Sciatic nerve (tissue), 2 donors: ENCODE results near the gene FN3KRP. TPM values are rescaled to one million over a fixed set of nuclear protein-coding genes. Genes with fewer than 3 reads are reported as not detected.
A peak's percentile ranks its signal among the peaks of the same experiment; 100 is the strongest.

Experiments
- ATAC-seq: fragments of 200-7000 bp; cut with Tn5 transposase; one replicate; pipeline ENCODE4 v1.9.1; 2020; ENCODE audit warnings: mild to moderate bottlenecking, moderate library complexity
- DNase-seq: peaks from one replicate; pipeline ENCODE4 v3.0.0-alpha.2; 2020; ENCODE audit warnings: low spot score
- intact Hi-C: fragments of 100-400 bp; cut with DNase I; formaldehyde crosslinking; loops from one replicate; pipeline ENCODE4 v1.14.2; 2022
- total RNA-seq: library from RNA; stranded (reverse); fragmentation: NEBNext Ultra II Directional; extraction: Animal tissue kit (Norgen Biotek cat#: 25700); gene quantifications from one replicate; pipeline ENCODE4 v1.2.1, GENCODE V29; 2021
- donor health status: DM: no; HTN: no; CAD: no.
- donor health status: DM: no; HTN: no; CAD: no.

The FN3KRP gene
- total RNA-seq, 1 donor from 2014 or later: 32.3 TPM

DNA sequence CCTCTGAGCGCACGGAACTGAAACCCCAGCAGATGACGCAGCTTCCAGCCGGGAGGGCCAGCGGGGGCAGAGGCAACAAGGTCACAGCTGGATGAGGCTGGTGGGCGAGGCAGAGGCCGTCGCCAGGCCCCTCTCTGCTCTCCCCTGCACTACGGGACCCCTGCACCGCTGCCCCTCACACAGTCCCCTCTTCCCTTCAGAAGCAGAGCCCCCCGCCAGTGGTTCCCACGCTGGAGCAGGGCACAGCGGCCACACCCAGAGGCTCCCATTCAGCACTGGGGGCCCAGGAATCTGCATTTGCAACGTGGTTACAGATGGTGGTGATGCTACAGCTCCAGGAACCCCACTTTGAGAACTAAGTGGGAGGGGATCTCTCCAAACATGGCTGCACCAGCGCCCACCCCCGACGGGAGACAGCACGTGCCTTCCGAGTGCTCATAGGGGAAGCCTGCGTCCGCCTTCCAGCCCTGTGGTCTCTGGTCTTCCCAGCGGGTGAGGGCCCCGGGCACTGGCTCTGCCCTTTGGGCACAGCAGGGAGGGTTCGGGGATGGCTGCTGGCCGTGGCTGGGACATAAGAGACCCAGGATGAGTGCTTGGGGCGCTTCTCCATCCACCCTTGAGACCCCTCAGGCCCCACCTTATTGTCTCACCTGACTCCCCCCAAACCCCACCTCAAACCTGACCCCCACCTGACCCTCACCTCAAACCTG, 13.3 kb upstream of the FN3KRP start:
- intact Hi-C loops: no loop called here
- ATAC-seq: no peak
- DNase-seq: no peak

- ATAC-seq (no peak), DNase-seq (no peak)
- intact Hi-C loops: no loop called here
Observed at GRCh38 chr17:82703935-82704865, 12.3 kb upstream of the FN3KRP start.

GRCh38 chr17:82704886-82705285, 11.6 kb upstream of the FN3KRP start:
- ATAC-seq (no peak), DNase-seq (no peak)
- intact Hi-C loops: no loop called here

DNA sequence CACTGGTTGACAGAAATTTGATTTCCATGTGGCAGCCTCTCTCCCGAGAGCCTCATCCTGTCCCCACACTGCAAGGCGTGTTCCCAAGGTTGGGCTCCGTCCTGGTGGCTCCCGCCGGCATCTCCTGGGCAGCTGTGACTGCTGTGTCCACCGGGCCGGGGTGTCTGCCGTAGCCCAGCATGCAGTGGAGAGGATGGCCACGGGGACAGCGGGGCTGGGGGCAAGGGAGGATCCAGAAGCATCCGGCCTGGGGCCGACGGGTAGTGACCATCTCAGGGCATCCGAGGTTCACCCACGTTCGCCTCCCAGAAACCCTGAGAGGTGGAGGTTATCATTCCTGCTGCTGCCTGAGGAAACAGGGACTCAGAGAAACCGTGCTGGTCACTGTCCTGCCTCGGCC, 10.8 kb upstream of the FN3KRP start:
- no peak for DNase-seq
- intact Hi-C loops: no loop called here
- ATAC-seq: no peak

DNA sequence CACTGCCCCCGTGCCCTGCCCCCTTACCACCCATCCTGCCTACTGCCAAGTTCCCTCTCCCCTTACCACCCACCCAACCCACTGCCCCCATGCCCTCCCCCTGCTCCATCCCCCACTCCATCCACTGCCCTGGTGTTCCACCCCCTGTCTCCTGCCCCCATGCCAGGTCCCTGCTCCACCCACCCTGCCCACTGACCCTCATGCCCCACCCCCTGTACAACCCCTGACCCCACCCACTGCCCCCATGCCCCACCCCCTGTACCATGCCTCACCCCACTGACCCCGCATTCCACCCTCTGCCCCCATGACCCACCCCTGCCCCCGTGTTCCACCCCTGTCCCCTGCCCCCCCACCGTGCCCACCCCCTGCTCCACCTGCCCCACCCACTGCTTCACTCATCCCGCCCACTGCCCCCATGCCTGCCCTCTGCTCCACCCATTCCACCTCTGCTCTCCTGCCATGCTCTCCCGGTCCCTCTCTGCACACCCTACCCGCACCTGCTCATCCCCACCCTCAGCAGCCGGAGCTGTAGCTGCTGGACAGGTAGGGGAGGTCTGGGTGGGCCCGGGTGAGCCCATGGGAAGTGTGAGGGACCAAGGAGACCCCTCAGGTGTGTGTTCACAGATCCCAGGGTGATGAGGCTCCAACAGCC, 7.4 kb upstream of the FN3KRP start:
- DNase-seq (no peak), ATAC-seq (no peak)
- intact Hi-C loops: no loop called here

DNA sequence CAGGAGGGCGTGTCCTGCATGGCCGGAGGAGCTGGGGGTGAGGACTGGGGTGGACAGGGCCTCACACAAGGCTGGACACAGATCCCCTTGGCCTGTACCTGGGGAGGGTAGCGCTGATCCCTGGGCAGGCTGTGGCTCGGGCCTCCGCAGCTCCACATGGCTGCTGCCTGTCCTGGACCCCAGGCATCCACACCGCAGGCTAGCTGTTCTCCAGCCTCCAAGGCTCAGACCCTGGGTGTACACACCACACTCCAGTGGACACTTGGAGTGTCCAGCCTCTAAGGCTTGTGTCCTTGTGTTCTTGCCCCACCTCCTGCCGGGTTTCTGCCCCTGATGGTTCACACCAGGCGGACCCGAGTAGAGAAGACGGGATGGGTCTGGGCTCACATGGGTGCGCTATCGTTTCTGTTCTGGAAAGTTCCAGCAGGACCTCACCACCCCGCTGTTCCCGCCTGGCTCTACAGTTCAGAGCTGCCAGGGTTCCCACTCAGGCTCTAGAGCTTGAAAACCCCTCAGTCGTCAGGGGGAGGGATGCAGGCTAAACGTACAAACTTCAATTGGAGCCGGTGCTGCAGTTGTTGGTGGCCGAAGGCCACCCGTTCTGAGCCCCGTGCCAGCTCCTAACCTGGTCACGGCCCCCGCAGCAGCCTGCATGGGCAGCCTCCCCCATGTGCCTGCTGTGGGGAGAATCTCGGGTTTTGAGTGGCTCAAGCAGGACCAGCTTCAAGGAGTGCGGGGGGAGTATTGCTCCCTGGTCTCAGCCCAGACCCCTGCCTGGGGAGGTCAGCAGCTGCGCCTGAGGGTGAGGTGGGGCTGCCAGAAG, 6.6 kb upstream of the FN3KRP start:
- ATAC-seq (no peak), DNase-seq (no peak)
- intact Hi-C loops: no loop called here

- DNase-seq: no peak
- ATAC-seq: no peak
- intact Hi-C loops: no loop called here
Observed at GRCh38 chr17:82710499-82711232, 5.8 kb upstream of the FN3KRP start.

DNA sequence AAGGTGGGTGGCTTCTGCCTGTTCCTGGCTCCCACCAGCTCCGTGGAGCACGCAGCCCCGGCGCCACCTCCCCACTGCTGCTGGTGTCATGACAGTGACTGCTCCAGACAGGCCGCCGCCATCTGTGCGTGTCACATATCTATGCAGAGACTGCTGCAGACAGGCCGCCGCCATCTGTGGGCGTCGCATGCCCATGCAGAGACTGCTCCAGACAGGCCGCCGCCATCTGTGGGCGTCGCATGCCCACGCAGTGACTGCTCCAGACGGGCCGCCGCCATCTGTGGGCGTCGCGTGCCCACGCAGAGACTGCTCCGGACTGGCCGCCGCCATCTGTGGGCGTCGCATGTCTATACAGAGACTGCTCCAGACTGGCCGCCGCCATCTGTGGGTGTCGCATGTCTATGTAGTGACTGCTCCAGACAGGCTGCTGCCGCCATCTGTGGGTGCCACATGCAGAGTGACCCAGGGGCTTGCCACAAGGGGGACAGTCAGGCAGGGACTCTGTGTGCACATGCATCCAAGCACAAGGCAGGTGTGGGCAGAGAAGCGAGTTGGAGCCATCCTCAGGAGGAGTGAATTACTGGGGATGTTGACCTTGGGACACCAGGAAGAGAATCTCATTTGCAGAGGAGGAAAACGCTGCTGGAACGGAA, 3.3 kb upstream of the FN3KRP start:
- intact Hi-C loops: no loop called here
- no peak for ATAC-seq

GRCh38 chr17:82718986-82719685, 2.6 kb downstream of the FN3KRP start:
- ATAC-seq (no peak), DNase-seq (no peak)
- intact Hi-C loops: no loop called here

More for the DNA sequence above, 3.3 kb upstream of the FN3KRP start:
- DNase-seq: no peak

DNA sequence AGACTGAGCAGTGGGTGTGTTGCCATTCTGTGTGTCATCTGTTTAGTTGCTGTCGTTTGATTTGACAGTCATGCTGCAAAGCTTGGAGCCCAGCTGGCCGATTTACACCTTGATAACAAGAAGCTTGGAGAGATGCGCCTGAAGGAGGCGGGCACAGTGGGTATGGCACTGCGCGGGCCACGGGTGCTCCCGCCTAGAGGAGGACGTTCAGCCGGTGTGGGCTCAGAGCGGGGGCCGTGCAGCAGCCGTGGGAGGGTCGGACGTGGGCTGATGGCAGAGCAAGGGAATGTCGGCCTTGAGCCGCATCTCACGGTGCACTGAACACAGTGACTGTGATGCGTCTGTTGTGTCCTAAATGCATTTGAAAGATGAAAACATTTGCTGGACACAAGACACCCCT, 3.7 kb downstream of the FN3KRP start:
- ATAC-seq (no peak), DNase-seq (no peak)
- intact Hi-C loops: no loop called here

DNA sequence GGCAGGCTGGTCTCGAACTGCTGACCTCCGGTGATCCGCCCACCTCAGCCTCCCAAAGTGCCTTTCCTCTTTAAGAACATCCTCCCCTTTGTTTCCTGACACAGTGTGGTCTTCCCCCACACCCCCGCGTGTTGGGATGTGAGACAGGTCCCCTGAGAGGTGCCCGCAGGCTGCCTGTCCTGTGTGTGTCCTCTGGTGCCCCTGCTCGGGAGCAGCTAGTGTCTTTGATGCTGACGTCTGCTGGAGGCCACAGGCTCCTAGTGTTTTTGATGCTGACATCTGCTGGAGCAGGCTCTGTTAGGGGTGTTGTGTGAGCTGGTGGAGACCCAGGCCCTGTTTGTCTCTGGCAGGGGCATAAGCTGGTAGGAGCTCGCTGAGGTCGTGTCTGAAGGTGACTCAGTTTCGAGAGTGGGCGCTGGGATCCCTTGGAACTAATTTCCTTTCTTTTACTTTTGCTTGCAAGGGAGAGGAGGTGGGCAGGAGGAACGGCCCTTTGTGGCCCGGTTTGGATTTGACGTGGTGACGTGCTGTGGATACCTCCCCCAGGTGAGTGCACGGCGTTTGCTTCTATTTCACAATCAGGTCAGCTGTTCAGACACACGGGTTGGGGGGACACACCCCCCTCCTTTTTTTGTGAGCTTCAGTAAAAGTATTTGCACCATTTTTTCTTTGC, 6.0 kb downstream of the FN3KRP start:
- ATAC-seq (no peak), DNase-seq (no peak)
- intact Hi-C loops: no loop called here

DNA sequence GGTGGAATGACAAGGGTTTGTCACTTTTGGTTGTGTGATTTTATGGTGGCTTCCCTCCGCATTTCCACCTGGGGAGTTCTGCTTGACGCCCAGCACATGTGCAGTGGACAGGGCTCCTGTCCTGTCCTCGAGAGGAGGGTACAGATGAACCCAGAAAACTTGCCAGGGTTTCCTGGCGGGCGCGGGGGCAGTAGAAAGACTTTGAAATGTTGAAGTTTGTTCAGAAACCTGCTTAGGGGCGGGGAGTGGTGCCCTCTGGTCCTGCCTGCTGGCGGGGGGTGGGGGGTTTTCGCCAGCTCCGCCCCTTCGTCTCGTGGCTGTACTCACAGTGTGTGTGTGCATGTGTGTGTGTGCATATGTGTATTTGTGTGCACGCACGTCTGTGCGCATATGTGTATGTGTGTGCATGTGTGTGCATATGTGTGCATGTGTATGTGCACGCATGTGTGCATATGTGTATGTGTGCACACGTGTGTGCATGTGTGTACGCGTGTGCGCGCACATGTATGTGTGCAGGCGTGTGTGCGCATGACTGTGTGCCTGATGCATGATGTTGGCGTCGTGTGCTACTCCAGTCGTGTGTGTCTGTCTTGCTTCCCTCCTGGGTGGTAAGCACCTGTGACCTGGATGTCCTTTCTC, 6.8 kb downstream of the FN3KRP start:
- DNase-seq (no peak), ATAC-seq (no peak)
- intact Hi-C loops: no loop called here

- ATAC-seq (no peak), DNase-seq (no peak)
- intact Hi-C loops: no loop called here
Observed at GRCh38 chr17:82726427-82726826, 9.9 kb downstream of the FN3KRP start.

- peak; percentile 18 for ATAC-seq
- intact Hi-C loops: no loop called here
- no peak for DNase-seq
Observed at GRCh38 chr17:82729479-82730260, 13.2 kb downstream of the FN3KRP start.

DNA sequence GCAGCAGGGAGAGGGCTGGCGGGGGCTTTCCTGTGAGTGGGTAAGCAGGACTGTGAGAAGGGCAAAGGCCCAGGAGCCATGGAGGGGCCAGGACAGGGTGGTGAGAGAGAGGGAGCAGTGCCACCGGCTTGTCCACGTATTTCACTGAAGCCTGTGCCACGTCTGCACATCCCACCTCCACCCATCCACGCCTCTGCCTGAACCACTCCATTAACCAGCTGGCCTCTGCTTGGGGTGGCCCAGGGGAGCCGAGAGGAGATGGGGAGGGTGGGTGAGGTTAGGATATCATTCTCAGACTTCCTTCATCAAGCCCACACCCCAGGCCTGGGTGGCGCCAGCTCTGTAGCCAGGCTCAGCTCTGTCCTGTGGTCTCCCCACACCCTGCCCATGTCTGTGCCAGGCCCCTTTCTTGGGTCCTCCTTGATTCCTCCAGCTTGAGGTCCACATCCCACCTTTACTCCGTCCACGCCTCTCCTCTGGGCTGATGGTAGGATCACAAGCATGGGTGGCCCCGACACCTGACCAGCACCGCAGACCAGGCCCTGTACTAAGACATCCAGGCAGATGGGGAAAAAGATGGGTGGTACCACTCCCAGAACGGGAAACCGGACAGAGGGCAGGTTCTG, 15.7 kb downstream of the FN3KRP start:
- DNase-seq: no peak
- no peak for ATAC-seq
- intact Hi-C loops: no loop called here
